Endothelial cell of umbilical vein (primary cell): Measurements from ENCODE around the gene FBXO5. TPM values are rescaled to one million over a fixed set of nuclear protein-coding genes. Genes with fewer than 3 reads are reported as not detected.
"Not testable (repeated sequence)": the region's sequence is repeated elsewhere in the genome, so short reads cannot be mapped to it uniquely, and the experiment has no call there.

ENCODE experiments used
- BruUV-seq: library from RNA; stranded (reverse); fragments of 400-500 nt; replicated peaks from 2 replicates; lab custom pipeline; 2021; lab: Mats Ljungman, UMichigan
- CTCF ChIA-PET: fragments of 300-600, 350-600 bp; sonication (Branson Sonifier 250); formaldehyde crosslinking; loops from one replicate; lab custom pipeline; 2021; ENCODE audit warnings: antibody characterized with exemption, inconsistent platforms; lab: Charles Lee
- POLR2A ChIA-PET: fragments of 300-600, 350-600 bp; sonication (Branson Sonifier 250); formaldehyde crosslinking; loops from one replicate; lab custom pipeline; 2021; ENCODE audit warnings: antibody characterized with exemption, inconsistent platforms; lab: Charles Lee
- DNase-seq: peaks from one replicate; pipeline ENCODE4 v3.0.0-alpha.2; 2011; ENCODE audit warnings: low read depth, low spot score
- FAIRE-seq: peaks from 2 replicates; lab custom pipeline; 2011; peaks lifted over from hg19 to GRCh38; lab: Jason Lieb, UNC
- H2AFZ ChIP-seq: 2 replicates; pipeline ENCODE4 v1.6.0; 2012; ENCODE audit warnings: low read depth, low read length, control low read depth, inconsistent platforms
- H3K27ac ChIP-seq: 2 replicates; pipeline ENCODE4 v1.5.1; 2011; ENCODE audit warnings: low read depth, mild to moderate bottlenecking, control low read depth, low read length, moderate library complexity; ENCODE audit not compliant: insufficient read depth
- H3K27me3 ChIP-seq, 2 experiments: 2 replicates each; pipeline versions ENCODE4 v1.6.0 to v1.6.1; 2011; ENCODE audit warnings: low read length in 2 of 2, mixed read lengths in 1 of 2; ENCODE audit not compliant: control insufficient read depth in 2 of 2, insufficient read depth in 2 of 2
- H3K36me3 ChIP-seq, 2 experiments: 2 replicates in 1 of 2; 3 replicates in 1 of 2; pipeline ENCODE4 v1.5.1; 2011; ENCODE audit warnings: low read length in 2 of 2, mild to moderate bottlenecking in 1 of 2, moderate library complexity in 1 of 2; ENCODE audit not compliant: control insufficient read depth in 2 of 2, insufficient read depth in 2 of 2; ENCODE audit errors: extremely low read depth in 1 of 2
- H3K4me1 ChIP-seq: 3 replicates; pipeline ENCODE4 v1.5.1; 2011; ENCODE audit warnings: mild to moderate bottlenecking, low read length; ENCODE audit not compliant: control insufficient read depth, insufficient read depth; ENCODE audit errors: extremely low read depth
- H3K4me2 ChIP-seq: 2 replicates; pipeline ENCODE4 v1.6.1; 2011; ENCODE audit warnings: low read length, control low read depth, mixed read lengths; ENCODE audit not compliant: insufficient read depth
- H3K4me3 ChIP-seq, 3 experiments: fragments of 200-600 bp in 1 of 3; sonication (generic), shearing (Covaris generic) in 1 of 3; replicated peaks in 1 of 3; 2 replicates each; pipeline ENCODE4 v1.5.1; 2011 to 2016; ENCODE audit warnings: control low read depth in 3 of 3, low read length in 3 of 3, mild to moderate bottlenecking in 2 of 3, inconsistent platforms in 1 of 3, low read depth in 1 of 3, moderate library complexity in 1 of 3; ENCODE audit not compliant: insufficient read depth in 1 of 3
- H3K79me2 ChIP-seq: 2 replicates; pipeline ENCODE4 v1.6.0; 2012; ENCODE audit warnings: low read length, inconsistent platforms; ENCODE audit not compliant: control insufficient read depth, insufficient read depth
- H3K9ac ChIP-seq: replicated peaks from 2 replicates; pipeline ENCODE3; 2011; ENCODE audit warnings: low read length, control low read depth; ENCODE audit not compliant: insufficient read depth; ENCODE audit errors: extremely low read depth
- H3K9me1 ChIP-seq: replicated peaks from 3 replicates; pipeline ENCODE4 v1.6.0; 2011; ENCODE audit warnings: mild to moderate bottlenecking, low read length; ENCODE audit not compliant: control insufficient read depth, insufficient read depth; ENCODE audit errors: extremely low read depth
- H3K9me3 ChIP-seq: replicated peaks from 2 replicates; pipeline ENCODE4 v1.5.1; 2012; ENCODE audit warnings: low read length, inconsistent platforms; ENCODE audit not compliant: control insufficient read depth, insufficient read depth
- H4K20me1 ChIP-seq: replicated peaks from 2 replicates; pipeline ENCODE3; 2011; ENCODE audit warnings: mild to moderate bottlenecking, low read length; ENCODE audit not compliant: control insufficient read depth, insufficient read depth; ENCODE audit errors: extremely low read depth
- EZH2 ChIP-seq: IDR thresholded peaks from 2 replicates; pipeline ENCODE4 v1.6.1; 2012; ENCODE audit warnings: borderline replicate concordance, low read depth, mild to moderate bottlenecking, moderate library complexity, low read length, inconsistent platforms; ENCODE audit not compliant: severe bottlenecking
- FOS ChIP-seq: IDR thresholded peaks from 2 replicates; pipeline ENCODE4 v1.6.1; 2011; ENCODE audit warnings: mild to moderate bottlenecking, low read length, moderate library complexity, borderline replicate concordance; ENCODE audit not compliant: insufficient read depth
- GATA2 ChIP-seq: IDR thresholded peaks from 2 replicates; pipeline ENCODE4 v1.7.0; 2011; ENCODE audit warnings: low read depth, mild to moderate bottlenecking, moderate library complexity, mixed read lengths, low read length; ENCODE audit not compliant: insufficient read length, insufficient read depth
- dilution Hi-C: fragments of 300-500 bp; cut with MboI; formaldehyde crosslinking; loops from one replicate; pipeline ENCODE4 v1.15.0; 2019; ENCODE audit warnings: low sequenced_read_pairs; ENCODE audit not compliant: extremely low pct_ligation_motif_present
- intact Hi-C: fragments of 100-400 bp; cut with micrococcal nuclease; formaldehyde crosslinking; loops from one replicate; pipeline ENCODE4 v1.10.0; 2022
- polyA plus RNA-seq, 4 experiments: library from polyadenylated mRNA; depleted of rRNA in 3 of 4; stranded (reverse) in 3 of 4; unstranded in 1 of 4; fragments of >200 nt; gene quantifications; 2 replicates each; pipeline versions ENCODE4 v1.2.1 to v1.2.3, GENCODE V29; 2011 to 2012; ENCODE audit warnings: missing spikeins in 1 of 4
- total RNA-seq: library from RNA; stranded (reverse); gene quantifications from 2 replicates; pipeline ENCODE4 v1.2.3, GENCODE V29; 2021
- TF ChIP-seq, protein P1 (sequence below): IDR thresholded peaks from 2 replicates; pipeline ENCODE4 v1.6.1; 2011; ENCODE audit not compliant: insufficient read depth, insufficient read length

Gene FBXO5
- total and polyA plus RNA-seq, 2 donors (not counting 3 experiments of a cell fraction or from before 2014, with no cell fraction given): 6.1 to 27.1 TPM

DNA sequence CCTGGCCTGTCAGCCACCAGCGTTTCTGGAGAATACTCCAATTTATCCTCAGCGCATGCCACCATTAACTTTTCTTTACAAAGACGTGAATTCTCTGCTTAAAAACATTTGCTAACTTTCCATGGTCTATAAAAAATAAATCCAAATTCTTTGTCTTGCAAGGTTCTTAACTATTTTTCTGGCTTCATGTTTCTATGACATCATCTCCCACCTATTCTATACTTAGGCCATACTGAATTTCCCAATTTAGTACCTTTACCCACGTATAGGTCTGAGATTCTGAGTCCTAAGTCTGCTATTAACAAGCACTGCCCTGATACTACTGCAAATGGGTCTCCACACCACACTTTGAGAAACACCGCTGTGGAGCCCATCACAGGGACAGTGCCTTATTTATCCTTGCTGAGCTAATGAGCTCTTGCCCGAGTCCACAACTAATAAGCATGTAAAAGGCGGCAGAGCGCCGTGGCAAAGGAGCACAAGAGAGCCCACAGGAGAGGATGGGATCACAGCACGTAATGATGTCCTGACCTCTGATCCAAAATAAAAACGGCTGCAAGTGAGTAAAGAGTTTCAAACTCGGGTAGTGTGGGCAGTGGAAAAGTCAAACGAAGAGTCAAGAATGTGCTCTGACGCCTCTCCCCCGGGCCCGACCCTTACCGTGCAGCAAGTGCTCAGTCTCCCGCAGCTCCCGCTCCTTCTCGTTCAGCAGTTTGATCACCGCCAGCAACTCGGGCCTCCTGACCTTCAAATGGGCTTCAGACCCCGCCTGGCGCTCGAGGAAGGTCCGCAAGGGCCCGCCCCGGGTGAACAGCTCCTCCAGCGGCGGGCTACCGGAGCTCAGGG lies 19.1 kb upstream of the FBXO5 start:
- Histone ChIP-seq H4K20me1 (no peaks in the 10 kb centered on the region), H3K27ac (peak overlapping the region; percentile 77), H2AFZ (peak overlapping the region; percentile 61), H3K9me3 (no peaks in the 10 kb centered on the region), H3K9ac (peak overlapping the region; percentile 84), H3K4me1 (peaks cover 22% of the 10 kb centered on the region), H3K4me2 (peak overlapping the region; percentile 97), H3K36me3 (peaks cover 2 to 3% of the 10 kb centered on the region in 2 experiments), H3K9me1 (no peaks in the 10 kb centered on the region), H3K4me3 (peak overlapping the region; percentile 72 to 96 (median 90)), H3K27me3 (no peaks in the 10 kb centered on the region), H3K79me2 (peaks cover 48% of the 10 kb centered on the region)
- intact Hi-C loops: loop anchor here (1.0 to 10.0 kb wide), 3 partner anchors 19 to 697 kb away; partner anchors contain the start of gene FBXO5
- POLR2A ChIA-PET: no interaction called here
- BruUV-seq: TSS peak; percentile 65
- dilution Hi-C loops: no loop called here
- DNase-seq (peak; percentile 59), FAIRE-seq (peak; percentile 60)
- TF ChIP-seq EZH2: no peak
- TF ChIP-seq FOS: no peak
- TF ChIP-seq, protein P1, sequence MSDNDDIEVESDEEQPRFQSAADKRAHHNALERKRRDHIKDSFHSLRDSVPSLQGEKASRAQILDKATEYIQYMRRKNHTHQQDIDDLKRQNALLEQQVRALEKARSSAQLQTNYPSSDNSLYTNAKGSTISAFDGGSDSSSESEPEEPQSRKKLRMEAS: no peak
- no peak for TF ChIP-seq GATA2
- CTCF ChIA-PET: interaction anchor here (0.6 kb wide), 1 partner anchor 700 kb away, joined by 3 read pairs; no protein-coding TSS in a partner anchor

DNA sequence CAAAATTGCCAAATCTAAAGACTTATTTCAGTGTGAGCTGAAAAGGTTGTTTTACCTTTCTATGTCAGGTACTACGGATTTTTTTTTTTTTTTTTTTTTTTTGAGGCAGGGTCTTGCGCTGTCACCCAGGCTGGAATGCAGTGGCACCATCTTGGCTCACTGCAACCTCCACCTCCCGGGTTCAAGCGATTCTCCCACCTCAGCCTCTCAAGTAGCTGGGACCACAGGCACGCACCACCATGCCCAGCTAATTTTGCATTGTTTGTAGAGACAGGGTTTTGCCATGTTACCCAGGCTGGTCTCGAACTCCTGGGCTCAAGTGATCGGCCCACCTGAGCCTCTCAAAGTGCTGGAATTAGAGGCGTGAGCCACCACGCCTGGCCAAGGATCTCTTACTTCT lies 17.9 kb upstream of the FBXO5 start:
- H3K9me1 ChIP-seq, DNase-seq, FAIRE-seq, H3K27me3 ChIP-seq, H3K9ac ChIP-seq, dilution Hi-C loops, BruUV-seq, H3K36me3 ChIP-seq, POLR2A ChIA-PET, H3K27ac ChIP-seq, H3K9me3 ChIP-seq, H4K20me1 ChIP-seq, H2AFZ ChIP-seq: not testable (repeated sequence)
- Histone ChIP-seq H3K4me1 (peaks cover 22% of the 10 kb centered on the region), H3K79me2 (peaks cover 58% of the 10 kb centered on the region), H3K4me3 (peak overlapping the region in 1 of 3 experiments; percentile 18), H3K4me2 (peak overlapping the region; percentile 97)
- CTCF ChIA-PET: interaction anchor here (0.7 to 1.2 kb wide), 2 partner anchors 10 to 15 kb away, joined by 3 to 4 read pairs; no protein-coding TSS in a partner anchor
- intact Hi-C loops: loop anchor here (10.0 kb wide), 1 partner anchor 696 kb away; no protein-coding TSS in a partner anchor
